GM18499 (cell line): ENCODE results near the gene PDE4B.
"Not testable (repeated sequence)": the region's sequence is repeated elsewhere in the genome, so short reads cannot be mapped to it uniquely, and the experiment has no call there.

ENCODE experiments used
- ATAC-seq: cut with Tn5 transposase; IDR thresholded peaks from one replicate; pipeline ENCODE4 v1.9.1; 2021; ENCODE audit warnings: moderate number of reproducible peaks; ENCODE audit not compliant: insufficient read depth, unreplicated experiment

Gene PDE4B

GRCh38 chr1:66100959-66101358 is 308.3 kb downstream of the PDE4B start:
- ATAC-seq, result not testable (repeated sequence)

GRCh38 chr1:66104076-66104475 is 311.4 kb downstream of the PDE4B start:
- ATAC-seq, result not testable (repeated sequence)

GRCh38 chr1:66108624-66109023 is 315.9 kb downstream of the PDE4B start:
- no peak for ATAC-seq

- no peak for ATAC-seq
These were observed 320.2 kb downstream of the PDE4B start for GRCh38 chr1:66112744-66113400.

GRCh38 chr1:66119148-66119547 is 326.5 kb downstream of the PDE4B start:
- ATAC-seq, result no peak

- ATAC-seq, result no peak
These were observed 332.0 kb downstream of the PDE4B start for GRCh38 chr1:66124670-66125069.

GRCh38 chr1:66128641-66129040 is 335.9 kb downstream of the PDE4B start:
- ATAC-seq, result not testable (repeated sequence)

GRCh38 chr1:66132324-66132723 is 339.6 kb downstream of the PDE4B start:
- no peak for ATAC-seq

GRCh38 chr1:66134004-66134403 is 341.3 kb downstream of the PDE4B start:
- no peak for ATAC-seq

- ATAC-seq, result no peak
These were observed 342.5 kb downstream of the PDE4B start for GRCh38 chr1:66135161-66135560.

GRCh38 chr1:66136423-66136822 is 343.7 kb downstream of the PDE4B start:
- not testable (repeated sequence) for ATAC-seq

GRCh38 chr1:66137235-66137634 is 344.5 kb downstream of the PDE4B start:
- ATAC-seq, result no peak

- ATAC-seq, result no peak
These were observed 345.9 kb downstream of the PDE4B start for GRCh38 chr1:66138613-66139012.

- ATAC-seq, result no peak
These were observed 347.4 kb downstream of the PDE4B start for GRCh38 chr1:66140072-66140471.

GRCh38 chr1:66143651-66144050 is 351.0 kb downstream of the PDE4B start:
- ATAC-seq, result no peak

- ATAC-seq, result no peak
These were observed 354.6 kb downstream of the PDE4B start for GRCh38 chr1:66147226-66147835.

- ATAC-seq, result no peak
These were observed 359.3 kb downstream of the PDE4B start for GRCh38 chr1:66152034-66152433.

- ATAC-seq, result no peak
These were observed 361.7 kb downstream of the PDE4B start for GRCh38 chr1:66154394-66154793.

- no peak for ATAC-seq
These were observed 363.4 kb downstream of the PDE4B start for GRCh38 chr1:66156144-66156543.

GRCh38 chr1:66159800-66160199 is 367.1 kb downstream of the PDE4B start:
- no peak for ATAC-seq

- ATAC-seq, result no peak
These were observed 368.0 kb downstream of the PDE4B start for GRCh38 chr1:66160719-66161118.

GRCh38 chr1:66166753-66167152 is 374.1 kb downstream of the PDE4B start:
- ATAC-seq, result no peak
